ENCODE results near the gene STK35. TPM values are rescaled to one million over a fixed set of nuclear protein-coding genes. Genes with fewer than 3 reads are reported as not detected.

STK35 gene
- total and polyA plus RNA-seq, 2 of the 13 experiments (the other 11 are each of a cell fraction or from before 2014, with no cell fraction given): 27.4 to 29.8 TPM

GRCh38 chr20:2101865-2102584 lies 398 bp downstream of the STK35 start (continued):
- TF ChIP-seq ZBTB3 (CRISPR knock-in tag; IDR thresholded peaks at IDR 0.05; ENCODE audit: borderline replicate concordance, low read depth): 0 out of 2 replicates have a peak, but pooled peaks have one; percentile 53
- TF ChIP-seq ZFP1 (CRISPR knock-in tag; IDR thresholded peaks at IDR 0.05): no peak; the same call in 1 of the 2 replicates
- peak; percentile 60 for TF ChIP-seq RAD21 (CRISPR knock-in tag; IDR thresholded peaks at IDR 0.05)
- 0 out of 2 replicates have a peak, but pooled peaks have one; percentile 18 for TF ChIP-seq ZHX2 (IDR thresholded peaks at IDR 0.05; ENCODE audit: low read depth)
- TF ChIP-seq ZHX2 (CRISPR knock-in tag; IDR thresholded peaks at IDR 0.05; ENCODE audit: borderline replicate concordance): peak; percentile 55; the same call in 1 of the 2 replicates
- TF ChIP-seq ZNF547 (CRISPR knock-in tag; IDR thresholded peaks at IDR 0.05): peak; percentile 89; the same call in 1 of the 2 replicates
- TF ChIP-seq KAT2B (IDR thresholded peaks at IDR 0.05; ENCODE audit: borderline replicate concordance, low read depth, low read length): no peak
- peak; percentile 25; the same call in 1 of the 2 replicates for TF ChIP-seq ETS1 (CRISPR knock-in tag; IDR thresholded peaks at IDR 0.05)
- 0 out of 2 replicates have a peak, but pooled peaks have one; percentile 18 for TF ChIP-seq LBX2 (CRISPR knock-in tag; IDR thresholded peaks at IDR 0.05; ENCODE audit: borderline replicate concordance)
- TF ChIP-seq ZNF770 (CRISPR knock-in tag; IDR thresholded peaks at IDR 0.05): peak; percentile 67
- TF ChIP-seq SAP130 (CRISPR knock-in tag; IDR thresholded peaks at IDR 0.05; ENCODE audit: low read depth): peak; percentile 93
- TF ChIP-seq GTF3A (CRISPR knock-in tag; conservative IDR thresholded peaks at IDR 0.05): no peak
- TF ChIP-seq IKZF5 (CRISPR knock-in tag; IDR thresholded peaks at IDR 0.05): peak; percentile 67
- TF ChIP-seq FOXO4 (CRISPR knock-in tag; conservative IDR thresholded peaks at IDR 0.05): peak; percentile 16; the same call in 1 of the 2 replicates
- peak; percentile 98 for TF ChIP-seq ZNF501 (CRISPR knock-in tag; IDR thresholded peaks at IDR 0.05)
- peak; percentile 81; the same call in 1 of the 2 replicates for TF ChIP-seq TOE1 (CRISPR knock-in tag; IDR thresholded peaks at IDR 0.05)

Measured in HepG2 (cell line).